HUES64 (cell line): ENCODE measurements around the gene KRT9.
"Not testable (repeated sequence)": the region's sequence is repeated elsewhere in the genome, so short reads cannot be mapped to it uniquely, and the experiment has no call there.

Source experiments
- H3K27ac ChIP-seq: 2 replicates; pipeline ENCODE4 v1.7.0; 2013; ENCODE audit warnings: low read depth, low read length, inconsistent platforms
- H3K27me3 ChIP-seq: 2 replicates; pipeline ENCODE4 v1.6.1; 2013; ENCODE audit warnings: mild to moderate bottlenecking, low read length; ENCODE audit not compliant: insufficient read depth
- H3K36me3 ChIP-seq: 2 replicates; pipeline ENCODE4 v1.6.1; 2013; ENCODE audit warnings: mild to moderate bottlenecking, low read length; ENCODE audit not compliant: insufficient read depth
- H3K4me1 ChIP-seq: 2 replicates; pipeline ENCODE4 v1.6.1; 2013; ENCODE audit warnings: mild to moderate bottlenecking, low read length, moderate library complexity; ENCODE audit not compliant: insufficient read depth
- H3K4me3 ChIP-seq: 2 replicates; pipeline ENCODE4 v1.5.1; 2013; ENCODE audit warnings: mild to moderate bottlenecking, low read length, moderate library complexity
- H3K9ac ChIP-seq: 2 replicates; pipeline ENCODE4 v1.6.1; 2013; ENCODE audit warnings: mild to moderate bottlenecking, low read depth, low read length
- H3K9me3 ChIP-seq: 2 replicates; pipeline ENCODE4 v1.6.1; 2013; ENCODE audit warnings: low read depth, low read length; ENCODE audit not compliant: insufficient read depth
- WGBS: fragments of 150-250, 120-280 bp; methylation state at CpG from one replicate; pipeline ENCODE4 v1.1.7; 2013; ENCODE audit warnings: missing lambda C conversion rate; 5-methylcytosine and 5-hydroxymethylcytosine counted together

Gene KRT9

DNA sequence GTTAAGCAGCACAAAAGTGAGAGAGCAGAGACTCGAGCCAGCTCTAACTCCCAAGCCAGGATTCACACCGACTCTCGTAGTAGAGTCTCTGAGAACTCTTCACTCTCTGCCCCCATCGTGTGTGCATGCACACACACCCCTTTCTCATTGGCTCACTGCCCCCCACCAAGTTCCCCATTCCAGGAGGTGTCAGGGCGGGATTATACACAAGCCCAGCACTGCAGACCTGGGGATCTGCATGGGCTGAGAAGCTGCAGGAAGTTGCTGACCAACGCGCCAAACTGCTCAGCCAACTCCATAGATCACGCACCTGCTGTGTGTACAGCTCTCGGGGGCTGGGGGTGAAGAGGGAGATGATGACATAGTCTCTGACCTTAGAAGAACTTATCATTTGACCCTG is 42.9 kb upstream of the KRT9 start:
- not testable (repeated sequence) for H3K9ac ChIP-seq, H3K36me3 ChIP-seq, H3K4me1 ChIP-seq, H3K4me3 ChIP-seq, H3K27ac ChIP-seq, H3K9me3 ChIP-seq, H3K27me3 ChIP-seq
- 81% methylated on average over 9 of the region's 9 CpGs for WGBS

GRCh38 chr17:41614098-41614497 is 42.2 kb upstream of the KRT9 start:
- Histone ChIP-seq H3K36me3 (no peaks in the 10 kb centered on the region), H3K9ac (no peak overlapping the region), H3K27ac (no peak overlapping the region), H3K9me3 (no peaks in the 10 kb centered on the region), H3K4me1 (no peaks in the 10 kb centered on the region), H3K4me3 (no peak overlapping the region), H3K27me3 (no peaks in the 10 kb centered on the region)
- WGBS, result 93% methylated on average over 5 of the region's 5 CpGs

- H3K9ac ChIP-seq, result no peak overlapping the region
- no peaks in the 10 kb centered on the region for H3K9me3 ChIP-seq
- no peak overlapping the region for H3K4me3 ChIP-seq
- H3K27me3 ChIP-seq, result no peaks in the 10 kb centered on the region
- H3K27ac ChIP-seq, result no peak overlapping the region
- WGBS, result 86% methylated on average over 11 of the region's 11 CpGs
- H3K4me1 ChIP-seq, result no peaks in the 10 kb centered on the region
- H3K36me3 ChIP-seq, result no peaks in the 10 kb centered on the region
Measured at GRCh38 chr17:41613277-41614082, 41.6 kb upstream of the KRT9 start.

DNA sequence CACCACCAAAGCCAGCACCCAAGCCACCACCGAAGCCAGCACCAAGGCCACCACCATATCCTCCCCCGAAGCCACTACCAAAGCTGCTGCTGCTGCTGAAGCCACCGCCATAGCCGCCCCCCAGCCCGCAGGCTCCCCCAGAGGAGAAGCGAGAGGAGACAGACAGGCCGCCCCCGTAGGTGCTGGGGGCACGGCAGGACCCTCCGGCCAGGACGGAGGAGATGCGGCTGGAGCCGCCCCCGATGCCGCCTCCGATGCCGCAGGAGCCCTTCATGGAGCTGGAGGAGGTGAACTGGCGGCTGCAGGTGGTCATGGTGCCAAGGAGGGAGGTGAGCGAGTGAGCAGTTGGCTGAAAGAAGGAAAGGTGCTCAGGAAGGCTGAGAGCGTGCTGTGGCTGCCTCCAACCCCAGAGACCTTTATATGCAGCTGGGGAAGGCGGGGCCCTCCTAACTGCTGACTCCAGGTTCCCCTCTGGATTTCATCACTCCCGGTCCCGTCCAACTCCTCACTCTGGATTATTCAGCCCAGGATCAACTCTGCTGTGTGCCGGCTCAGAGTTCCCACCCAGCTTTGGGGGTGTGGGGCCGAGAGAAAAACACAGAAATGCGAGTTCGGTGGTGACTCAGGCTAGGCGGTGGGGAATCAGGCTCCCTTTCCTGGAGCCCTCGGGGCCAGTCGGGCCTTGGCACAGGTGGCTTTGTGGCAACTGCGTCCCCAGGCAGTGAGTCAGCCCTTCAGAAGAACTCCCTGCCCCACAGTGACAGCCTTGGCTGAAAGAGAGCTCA is 40.7 kb upstream of the KRT9 start, which contains the start of gene KRT16:
Gene KRT16, minus strand, starts transcription at position 392 of the 785 bp plus-strand sequence. Its CDS starts 79 bp downstream, at position 313.
- not testable (repeated sequence) for H3K9me3 ChIP-seq, H3K4me3 ChIP-seq, H3K9ac ChIP-seq, H3K27me3 ChIP-seq, H3K36me3 ChIP-seq, H3K27ac ChIP-seq, H3K4me1 ChIP-seq
- 84% methylated on average over 31 of the region's 31 CpGs for WGBS

DNA sequence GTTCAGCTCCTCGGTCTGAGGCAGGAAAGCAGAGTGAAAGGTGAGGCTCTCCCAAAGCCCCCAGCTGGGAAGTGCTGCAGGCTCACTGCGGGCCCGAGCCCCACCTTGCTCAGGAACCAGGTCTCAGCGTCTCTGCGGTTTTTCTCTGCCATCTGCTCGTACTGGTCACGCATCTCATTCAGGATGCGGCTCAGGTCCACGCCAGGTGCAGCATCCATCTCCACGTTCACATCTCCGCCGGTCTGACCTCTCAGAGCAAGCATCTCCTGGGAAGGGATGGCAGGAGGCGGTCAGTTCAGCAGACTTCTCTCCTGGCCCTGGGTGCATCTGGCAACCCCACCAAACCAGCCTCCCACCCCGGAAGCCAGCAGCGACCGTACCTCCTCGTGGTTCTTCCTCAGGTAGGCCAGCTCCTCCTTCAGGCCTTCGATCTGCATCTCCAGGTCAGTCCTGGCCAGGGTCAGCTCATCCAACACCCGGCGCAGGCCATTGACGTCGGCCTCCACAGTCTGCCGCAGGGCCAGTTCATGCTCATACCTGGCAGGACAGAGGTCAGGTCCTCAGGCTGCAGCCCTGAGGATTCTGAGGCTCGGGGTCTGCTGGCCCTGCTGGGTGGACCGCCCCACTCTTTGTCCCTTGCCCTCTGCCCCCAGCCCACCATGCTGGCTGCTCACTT is 39.2 kb upstream of the KRT9 start:
- no peaks in the 10 kb centered on the region for H3K27me3 ChIP-seq

DNA sequence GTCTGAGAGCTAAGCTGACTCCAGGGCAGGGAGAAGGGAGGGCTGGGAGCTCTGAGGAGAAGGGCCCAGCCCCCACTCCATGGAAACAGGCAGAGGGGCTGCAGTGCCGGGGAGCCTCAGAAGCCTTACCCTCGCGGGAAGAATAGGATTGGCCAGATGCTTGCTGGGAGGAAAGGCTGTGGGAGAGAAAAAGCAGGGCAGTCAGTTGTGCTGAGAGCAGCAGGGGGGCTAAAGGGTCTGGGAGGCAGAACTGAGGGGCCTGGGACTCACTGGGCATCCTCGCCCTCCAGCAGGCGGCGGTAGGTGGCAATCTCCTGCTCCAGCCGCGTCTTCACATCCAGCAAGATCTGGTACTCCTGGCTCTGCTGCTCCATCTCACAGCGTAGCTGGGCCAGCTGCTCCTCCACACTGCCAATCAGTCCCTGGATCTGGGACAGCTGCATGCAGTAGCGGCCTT is 38.2 kb upstream of the KRT9 start:
- not testable (repeated sequence) for H3K9ac ChIP-seq, H3K36me3 ChIP-seq, H3K9me3 ChIP-seq, H3K4me1 ChIP-seq, H3K27ac ChIP-seq, H3K4me3 ChIP-seq, H3K27me3 ChIP-seq
- 32% methylated on average over 10 of the region's 10 CpGs for WGBS

More for the DNA sequence above, 39.2 kb upstream of the KRT9 start:
- no peak overlapping the region for H3K9ac ChIP-seq
- 93% methylated on average over 25 of the region's 25 CpGs for WGBS
- H3K4me3 ChIP-seq, result no peak overlapping the region
- H3K27ac ChIP-seq, result no peak overlapping the region
- peaks cover 8% of the 10 kb centered on the region; the same call in 1 of the 2 replicates for H3K9me3 ChIP-seq
- no peaks in the 10 kb centered on the region for H3K36me3 ChIP-seq
- H3K4me1 ChIP-seq, result no peaks in the 10 kb centered on the region

DNA sequence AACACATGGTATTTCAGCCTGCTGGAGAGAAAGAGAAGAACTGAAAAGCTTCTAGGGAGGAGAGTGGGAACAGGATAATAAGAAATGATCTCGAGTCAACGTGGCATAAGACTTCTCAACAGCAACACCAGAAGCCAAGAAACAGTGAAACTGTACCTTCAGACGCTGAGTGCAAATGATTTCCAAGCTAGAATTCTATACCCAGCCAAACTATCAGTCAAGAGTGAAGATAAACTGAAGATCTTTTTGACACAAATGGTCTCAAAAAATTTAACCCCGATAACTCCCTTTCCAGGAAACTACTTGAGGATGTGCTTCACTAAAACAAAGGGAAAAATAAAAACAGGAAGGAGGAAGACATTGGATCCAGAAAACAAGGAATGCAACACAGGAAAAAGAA is 35.1 kb upstream of the KRT9 start:
- H3K4me1 ChIP-seq, H3K27me3 ChIP-seq, H3K36me3 ChIP-seq, H3K27ac ChIP-seq, H3K4me3 ChIP-seq, H3K9me3 ChIP-seq, H3K9ac ChIP-seq: not testable (repeated sequence)
- WGBS, result 80% methylated on average over 3 of the region's 4 CpGs

GRCh38 chr17:41602524-41602923 is 30.7 kb upstream of the KRT9 start:
- peaks cover 8% of the 10 kb centered on the region; the same call in 1 of the 2 replicates for H3K9me3 ChIP-seq
- no peaks in the 10 kb centered on the region for H3K27me3 ChIP-seq
- H3K27ac ChIP-seq, result no peak overlapping the region
- 90% methylated on average over 2 of the region's 2 CpGs for WGBS
- no peak overlapping the region for H3K9ac ChIP-seq
- no peaks in the 10 kb centered on the region for H3K36me3 ChIP-seq
- H3K4me1 ChIP-seq, result no peaks in the 10 kb centered on the region
- H3K4me3 ChIP-seq, result no peak overlapping the region

- no peaks in the 10 kb centered on the region for H3K9me3 ChIP-seq
- no peaks in the 10 kb centered on the region for H3K36me3 ChIP-seq
- H3K4me3 ChIP-seq, result no peak overlapping the region
- no peaks in the 10 kb centered on the region for H3K4me1 ChIP-seq
- no peaks in the 10 kb centered on the region for H3K27me3 ChIP-seq
- 80% methylated on average over 4 of the region's 4 CpGs for WGBS
- H3K27ac ChIP-seq, result no peak overlapping the region
- no peak overlapping the region for H3K9ac ChIP-seq
Measured at GRCh38 chr17:41600318-41600717, 28.5 kb upstream of the KRT9 start.

GRCh38 chr17:41599680-41600079 is 27.8 kb upstream of the KRT9 start:
- no CpG with 5 or more reads among the region's 1 CpG for WGBS
- Histone ChIP-seq H3K27ac (no peak overlapping the region), H3K9ac (no peak overlapping the region), H3K4me3 (no peak overlapping the region), H3K9me3 (no peaks in the 10 kb centered on the region), H3K27me3 (no peaks in the 10 kb centered on the region), H3K4me1 (no peaks in the 10 kb centered on the region), H3K36me3 (no peaks in the 10 kb centered on the region)

DNA sequence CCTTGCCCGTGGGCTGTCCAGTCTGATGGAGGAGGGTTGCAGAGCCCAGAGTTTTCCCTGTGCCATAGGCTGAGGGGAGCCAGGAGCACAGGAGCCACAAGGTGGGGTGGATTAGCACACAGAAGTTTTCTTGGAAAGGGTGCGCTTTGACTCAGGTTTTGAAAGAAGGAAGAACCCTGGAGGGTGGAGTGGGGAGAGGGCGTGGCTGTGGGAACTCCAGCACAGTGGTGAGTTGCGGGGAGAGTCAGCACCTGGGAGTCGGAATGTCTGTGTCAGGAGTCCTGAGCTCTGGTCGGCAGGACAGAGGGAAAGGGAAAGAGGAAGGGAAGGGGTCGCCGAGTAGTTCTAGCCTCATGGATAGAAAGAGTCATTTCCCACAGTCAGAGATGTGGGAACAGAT is 23.7 kb upstream of the KRT9 start:
- H3K27me3 ChIP-seq, result no peaks in the 10 kb centered on the region
- no peaks in the 10 kb centered on the region for H3K36me3 ChIP-seq
- H3K9me3 ChIP-seq, result no peaks in the 10 kb centered on the region

More for the DNA sequence above, 23.7 kb upstream of the KRT9 start:
- Histone ChIP-seq H3K9ac (no peak overlapping the region), H3K4me1 (no peaks in the 10 kb centered on the region), H3K27ac (no peak overlapping the region), H3K4me3 (no peak overlapping the region)
- WGBS, result 86% methylated on average over 8 of the region's 8 CpGs
